Measurements from ENCODE around the gene DCBLD2.

- TF ChIP-seq CTCF (conservative IDR thresholded peaks at IDR 0.05) (no peak), EZH2 (IDR thresholded peaks at IDR 0.05; ENCODE audit: low read depth) (no peak)
Observed at GRCh38 chr3:98918586-98918985, 17.1 kb upstream of the DCBLD2 start.
